Smooth muscle cell (in vitro differentiated cells): ENCODE measurements around the gene DENND1A. TPM values are rescaled to one million over a fixed set of nuclear protein-coding genes. Genes with fewer than 3 reads are reported as not detected.

ENCODE experiments used
- DNase-seq: peaks from one replicate; lab custom pipeline; 2025; ENCODE audit not compliant: unreplicated experiment; lab: John Stamatoyannopoulos, UW
- H2AFZ ChIP-seq: fragments of 200-600 bp; sonication (generic); 2 replicates; pipeline ENCODE4 v1.6.0; 2016; ENCODE audit warnings: antibody characterized with exemption, low read depth, mild to moderate bottlenecking
- H3F3A ChIP-seq: fragments of 200-600 bp; sonication (generic); 2 replicates; pipeline ENCODE4 v1.6.0; 2017; ENCODE audit warnings: antibody characterized with exemption, low read depth
- H3K27ac ChIP-seq: fragments of 200-600 bp; sonication (generic); 2 replicates; pipeline ENCODE4 v1.5.1; 2016; ENCODE audit warnings: low read depth, mild to moderate bottlenecking
- H3K27me3 ChIP-seq: fragments of 200-600 bp; sonication (generic); 2 replicates; pipeline ENCODE4 v1.6.1; 2016; ENCODE audit warnings: low read depth, mild to moderate bottlenecking
- H3K36me3 ChIP-seq: fragments of 200-600 bp; sonication (generic); 2 replicates; pipeline ENCODE4 v1.5.1; 2016; ENCODE audit warnings: low read depth
- H3K4me1 ChIP-seq: fragments of 200-600 bp; sonication (generic); 2 replicates; pipeline ENCODE4 v1.5.1; 2016; ENCODE audit warnings: low read depth
- H3K4me2 ChIP-seq: fragments of 200-600 bp; sonication (generic); 2 replicates; pipeline ENCODE4 v1.6.0; 2016; ENCODE audit warnings: mild to moderate bottlenecking
- H3K4me3 ChIP-seq: fragments of 200-600 bp; sonication (generic); 2 replicates; pipeline ENCODE4 v1.5.1; 2016; ENCODE audit warnings: mild to moderate bottlenecking
- H3K79me2 ChIP-seq: fragments of 200-600 bp; sonication (generic); 2 replicates; pipeline ENCODE4 v1.6.0; 2016; ENCODE audit warnings: low read depth, mild to moderate bottlenecking
- H3K9ac ChIP-seq: fragments of 200-600 bp; sonication (generic); 2 replicates; pipeline ENCODE4 v1.6.0; 2016; ENCODE audit warnings: low read depth
- H3K9me3 ChIP-seq: fragments of 200-600 bp; sonication (generic); replicated peaks from 2 replicates; pipeline ENCODE4 v1.5.1; 2016; ENCODE audit warnings: low read depth
- H4K20me1 ChIP-seq: fragments of 200-600 bp; sonication (generic); 2 replicates; pipeline ENCODE4 v1.6.0; 2016; ENCODE audit warnings: low read depth
- WGBS: methylation state at CpG from one replicate; pipeline ENCODE4 v1.1.7; 2016; ENCODE audit warnings: low lambda C conversion rate; 5-methylcytosine and 5-hydroxymethylcytosine counted together
- polyA plus RNA-seq: library from polyadenylated mRNA; unstranded; fragments of >200 nt; fragmentation: Nextera tagmentation; extraction: Ambion mirVana; gene quantifications from 2 replicates; pipeline ENCODE4 v1.2.1, GENCODE V29; 2016
- total RNA-seq: library from RNA; depleted of rRNA; stranded (reverse); fragments of >200 nt; gene quantifications from 2 replicates; pipeline ENCODE4 v1.2.3, GENCODE V29; 2014
- TF ChIP-seq, protein P1 (sequence below): fragments of 200-600 bp; sonication (generic); IDR thresholded peaks from 2 replicates; pipeline ENCODE4 v1.5.1; 2017; ENCODE audit warnings: borderline replicate concordance, mild to moderate bottlenecking, antibody characterized with exemption; ENCODE audit not compliant: insufficient read depth, poor library complexity, severe bottlenecking

The DENND1A gene
- total and polyA plus RNA-seq, 2 experiments from 2014 or later = 8.1 to 20.2 TPM

DNA sequence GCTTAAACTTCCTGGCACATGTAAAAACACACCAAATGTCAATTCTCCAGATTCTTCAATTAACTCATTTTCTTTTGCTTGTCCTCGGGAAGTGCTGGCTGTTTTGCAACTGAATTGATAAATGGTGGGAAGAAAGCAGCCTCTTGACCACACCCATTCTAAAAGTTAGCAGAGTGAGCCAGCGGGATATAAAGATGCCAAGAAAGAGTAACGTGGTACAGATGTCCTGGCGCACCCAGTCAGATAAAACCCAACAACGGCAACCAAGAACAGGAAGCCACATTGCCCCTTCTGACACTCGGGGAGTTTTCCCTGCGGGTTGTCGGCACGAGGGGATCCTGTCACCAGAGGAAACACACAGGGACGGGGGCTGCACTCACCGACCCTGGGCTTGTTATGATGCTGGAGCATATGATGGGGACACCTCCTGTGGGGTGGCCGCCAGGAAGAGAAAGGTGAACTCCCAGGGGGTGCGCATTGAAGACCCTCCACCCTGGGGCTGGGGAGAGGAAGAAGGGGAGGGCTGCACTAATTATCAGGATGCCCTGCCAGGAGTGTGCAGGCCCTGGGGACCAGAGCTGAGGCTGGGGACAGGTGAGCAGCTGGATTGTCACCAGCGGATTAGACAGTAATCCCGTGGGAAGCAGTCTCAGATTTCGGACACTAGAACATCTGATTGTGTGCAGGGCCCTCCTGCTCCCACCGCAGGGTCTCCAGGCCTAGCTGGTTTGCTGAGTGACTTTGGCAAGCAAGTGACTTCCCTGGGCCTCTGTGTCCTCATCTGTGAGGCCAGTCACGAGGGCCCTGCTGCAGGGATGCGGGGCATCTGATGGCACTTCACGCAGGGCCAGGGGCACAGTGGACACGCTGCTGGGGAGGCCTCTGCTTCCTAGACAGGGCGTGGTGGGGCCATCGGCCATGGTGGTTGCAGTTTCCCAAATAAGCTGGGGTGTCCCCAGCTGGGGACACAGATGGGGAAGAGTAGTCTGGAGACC is 514.7 kb downstream of the DENND1A start:
- 88% methylated on average over 23 of the region's 23 CpGs for WGBS
- TF ChIP-seq, protein P1, sequence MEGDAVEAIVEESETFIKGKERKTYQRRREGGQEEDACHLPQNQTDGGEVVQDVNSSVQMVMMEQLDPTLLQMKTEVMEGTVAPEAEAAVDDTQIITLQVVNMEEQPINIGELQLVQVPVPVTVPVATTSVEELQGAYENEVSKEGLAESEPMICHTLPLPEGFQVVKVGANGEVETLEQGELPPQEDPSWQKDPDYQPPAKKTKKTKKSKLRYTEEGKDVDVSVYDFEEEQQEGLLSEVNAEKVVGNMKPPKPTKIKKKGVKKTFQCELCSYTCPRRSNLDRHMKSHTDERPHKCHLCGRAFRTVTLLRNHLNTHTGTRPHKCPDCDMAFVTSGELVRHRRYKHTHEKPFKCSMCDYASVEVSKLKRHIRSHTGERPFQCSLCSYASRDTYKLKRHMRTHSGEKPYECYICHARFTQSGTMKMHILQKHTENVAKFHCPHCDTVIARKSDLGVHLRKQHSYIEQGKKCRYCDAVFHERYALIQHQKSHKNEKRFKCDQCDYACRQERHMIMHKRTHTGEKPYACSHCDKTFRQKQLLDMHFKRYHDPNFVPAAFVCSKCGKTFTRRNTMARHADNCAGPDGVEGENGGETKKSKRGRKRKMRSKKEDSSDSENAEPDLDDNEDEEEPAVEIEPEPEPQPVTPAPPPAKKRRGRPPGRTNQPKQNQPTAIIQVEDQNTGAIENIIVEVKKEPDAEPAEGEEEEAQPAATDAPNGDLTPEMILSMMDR = no peak
- Histone ChIP-seq H3K27ac (no peak overlapping the region), H4K20me1 (no peaks in the 10 kb centered on the region), H3K4me2 (no peak overlapping the region), H3K9me3 (no peaks in the 10 kb centered on the region), H3K79me2 (no peaks in the 10 kb centered on the region), H2AFZ (no peak overlapping the region), H3K9ac (no peak overlapping the region), H3K4me3 (no peak overlapping the region), H3K27me3 (no peaks in the 10 kb centered on the region), H3K4me1 (no peaks in the 10 kb centered on the region), H3F3A (no peaks in the 10 kb centered on the region), H3K36me3 (no peaks in the 10 kb centered on the region)
- no peak for DNase-seq

DNA sequence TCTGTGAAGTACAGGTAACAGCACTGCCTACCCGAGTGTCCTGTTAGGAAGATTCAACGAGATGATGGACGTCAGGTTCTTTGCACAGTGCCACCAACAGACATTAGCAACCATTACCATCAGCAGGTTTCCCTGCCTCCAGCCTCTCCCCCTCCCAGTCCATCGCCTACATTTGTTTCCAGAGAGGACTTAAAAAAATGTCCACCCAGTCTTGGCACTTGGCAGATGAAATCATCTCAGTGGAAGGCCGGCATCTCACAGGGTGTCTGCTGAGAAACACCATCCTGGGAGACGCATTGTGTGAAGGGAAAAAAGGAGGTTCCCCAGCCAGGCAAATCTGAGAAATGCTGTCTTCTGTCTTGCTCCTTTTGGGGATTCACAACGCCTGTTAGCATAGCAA is 515.7 kb downstream of the DENND1A start:
- H3K27ac ChIP-seq = no peak overlapping the region
- WGBS = 86% methylated on average over 7 of the region's 7 CpGs

DNA sequence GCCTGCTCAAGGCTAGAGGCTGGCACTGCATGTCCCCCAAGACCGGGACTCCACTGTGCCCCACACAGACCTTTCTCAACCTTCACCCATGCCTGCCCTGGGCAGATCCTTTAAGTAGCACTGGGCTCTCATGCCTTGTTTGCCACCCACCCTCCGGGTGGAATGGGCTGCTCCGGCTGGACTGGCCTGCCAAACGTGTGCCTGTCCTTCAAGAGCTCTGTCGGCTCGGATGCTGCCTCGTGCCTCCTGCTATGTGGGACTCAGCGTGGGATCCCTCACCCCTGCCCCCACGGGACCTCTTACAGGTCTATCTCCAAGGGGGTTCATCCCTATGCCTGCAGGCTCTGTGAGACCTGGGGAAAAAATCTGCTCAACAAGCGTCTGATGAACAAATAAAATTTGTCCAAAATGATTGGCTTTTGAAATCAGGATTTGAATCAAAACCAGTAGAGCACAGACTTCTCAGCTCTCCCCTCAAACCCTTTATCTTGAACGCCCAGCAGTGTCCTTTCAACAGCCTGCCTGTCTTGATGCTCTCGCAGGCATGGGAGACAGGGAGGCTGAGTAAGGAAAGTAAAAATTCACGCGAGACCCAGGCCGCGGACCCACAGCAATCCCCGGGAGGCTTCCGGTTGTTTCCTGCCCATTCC is 517.6 kb downstream of the DENND1A start:
- Histone ChIP-seq H2AFZ (no peak overlapping the region), H3K36me3 (no peaks in the 10 kb centered on the region), H3K4me3 (no peak overlapping the region), H4K20me1 (no peaks in the 10 kb centered on the region), H3K9ac (no peak overlapping the region), H3K4me2 (no peak overlapping the region), H3K4me1 (peaks cover 5% of the 10 kb centered on the region), H3K27me3 (no peaks in the 10 kb centered on the region), H3K27ac (no peak overlapping the region), H3F3A (no peaks in the 10 kb centered on the region), H3K9me3 (no peaks in the 10 kb centered on the region), H3K79me2 (no peaks in the 10 kb centered on the region)
- TF ChIP-seq, protein P1 = no peak
- no peak for DNase-seq
- WGBS = 92% methylated on average over 18 of the region's 18 CpGs

More for the DNA sequence above, 515.7 kb downstream of the DENND1A start:
- no peak for DNase-seq
- Histone ChIP-seq H3K4me3 (no peak overlapping the region), H3F3A (no peaks in the 10 kb centered on the region), H2AFZ (no peak overlapping the region), H4K20me1 (no peaks in the 10 kb centered on the region), H3K4me2 (no peak overlapping the region), H3K4me1 (no peaks in the 10 kb centered on the region), H3K36me3 (no peaks in the 10 kb centered on the region), H3K27me3 (no peaks in the 10 kb centered on the region), H3K9ac (no peak overlapping the region), H3K79me2 (no peaks in the 10 kb centered on the region), H3K9me3 (no peaks in the 10 kb centered on the region)
- TF ChIP-seq, protein P1 = no peak
